NCI-H146 treated with DMSO at 0.1 percent for 48 hours (cell line): Measurements from ENCODE around the gene SLC12A3.
"Not testable (repeated sequence)": the region's sequence is repeated elsewhere in the genome, so short reads cannot be mapped to it uniquely, and the experiment has no call there.

ENCODE experiments used
- DNase-seq: peaks from one replicate; lab custom pipeline; 2025; ENCODE audit not compliant: unreplicated experiment; lab: John Stamatoyannopoulos, UW

The SLC12A3 gene

DNA sequence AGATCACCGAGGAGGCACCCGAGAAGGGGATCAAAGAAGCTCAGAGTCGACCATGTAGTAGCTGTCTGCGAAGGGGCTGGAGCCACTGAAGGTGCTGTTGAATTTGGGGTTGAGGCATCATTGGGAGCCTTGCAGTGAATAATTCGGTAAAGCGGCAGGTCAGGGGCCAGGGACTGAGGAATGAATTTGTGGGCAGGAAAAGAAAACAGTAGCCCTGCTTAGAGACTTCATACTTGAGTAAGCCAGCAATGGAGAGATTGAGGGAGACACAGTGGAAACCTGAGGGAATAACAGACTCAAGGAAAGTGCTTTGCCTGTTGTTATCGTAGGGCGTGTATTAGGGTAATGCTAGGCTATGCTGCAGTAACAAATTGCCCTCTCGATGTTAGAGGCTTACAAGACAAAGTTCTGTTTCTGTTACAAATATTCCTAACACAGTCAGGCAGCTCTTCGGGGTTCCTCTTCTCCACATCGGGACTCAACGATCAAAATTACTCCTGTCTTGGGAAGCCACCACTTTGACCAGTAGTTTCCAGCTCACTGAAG is 53.5 kb downstream of the SLC12A3 start:
- DNase-seq, result no peak

DNA sequence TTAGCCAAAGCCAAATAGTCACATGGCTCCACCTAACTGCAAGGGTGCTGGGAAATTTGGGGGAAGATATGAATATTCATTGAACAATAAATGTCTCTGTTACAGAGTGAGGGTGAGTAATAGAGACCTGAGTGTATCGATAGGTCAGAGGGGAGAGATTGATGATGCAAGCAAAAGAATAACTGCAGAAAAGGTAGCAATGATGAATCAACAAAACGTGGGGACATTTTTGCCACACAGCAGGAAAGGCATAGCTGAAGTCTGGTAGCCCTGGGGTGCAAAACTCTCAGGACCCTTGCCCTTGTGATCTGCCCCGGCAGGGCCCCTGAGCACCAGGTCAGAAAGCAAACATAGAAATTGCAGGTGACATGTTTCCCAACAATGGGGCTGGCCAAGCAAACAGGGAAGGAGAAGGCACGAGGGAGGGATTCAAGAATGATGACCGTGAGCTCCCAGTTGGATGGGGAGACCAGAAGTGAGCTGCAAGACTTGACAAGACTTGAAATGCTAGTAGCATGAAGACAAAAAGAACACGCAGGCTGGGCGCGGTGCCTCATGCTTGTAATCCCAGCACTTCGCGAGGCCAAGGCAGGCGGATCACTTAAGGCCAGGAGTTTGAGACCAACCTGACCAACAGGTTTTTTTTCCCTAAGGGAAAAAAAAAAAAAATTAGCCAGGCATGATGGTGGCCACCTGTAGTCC is 54.2 kb downstream of the SLC12A3 start:
- DNase-seq, result peak; percentile 12

DNA sequence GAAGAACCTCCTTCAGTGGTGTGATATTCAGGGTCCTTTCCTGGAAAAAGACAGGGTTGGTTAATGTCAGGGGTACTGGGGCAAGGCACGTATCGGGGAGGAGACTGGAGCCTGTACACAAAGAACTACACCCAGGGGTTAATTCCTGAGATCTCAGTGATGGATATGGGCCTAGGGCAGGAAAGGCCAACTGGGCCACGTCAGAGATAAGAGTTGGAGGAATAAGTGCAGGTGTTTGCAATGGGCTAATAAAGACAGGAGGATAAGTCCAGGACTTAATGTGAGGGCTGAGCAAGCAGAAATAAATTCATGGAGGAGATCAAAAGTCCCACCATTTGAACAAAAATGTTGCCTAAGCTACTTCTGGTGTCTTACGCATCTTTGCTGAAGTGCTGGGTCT is 56.6 kb downstream of the SLC12A3 start:
- no peak for DNase-seq

DNA sequence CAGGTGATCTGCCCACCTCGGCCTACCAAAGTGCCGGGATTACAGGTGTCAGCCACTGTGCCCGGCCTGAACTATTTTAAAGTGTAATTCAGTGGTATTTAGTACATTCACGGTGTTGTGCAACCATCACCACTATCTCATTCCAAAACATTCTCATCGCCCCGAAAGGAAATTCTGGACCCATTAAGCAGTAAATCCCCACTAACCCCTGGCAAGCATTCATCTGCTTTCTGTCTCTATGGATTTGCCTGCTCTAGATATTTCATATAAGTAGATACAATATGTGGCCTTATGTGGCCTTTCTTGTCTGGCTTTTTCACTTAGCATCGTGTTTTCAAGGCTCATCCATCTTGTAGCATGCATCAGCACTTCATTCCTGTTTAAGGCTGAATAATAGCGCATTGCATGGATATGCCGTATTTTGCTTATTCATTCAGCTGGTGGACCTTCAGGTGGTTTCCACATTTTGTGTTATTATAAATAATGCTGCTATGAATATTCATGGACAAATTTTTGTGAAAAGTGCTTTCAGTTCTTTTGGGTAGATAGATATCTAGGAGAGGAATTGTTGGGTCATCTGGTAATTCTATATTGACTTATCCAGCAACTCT is 58.6 kb downstream of the SLC12A3 start:
- no peak for DNase-seq

DNA sequence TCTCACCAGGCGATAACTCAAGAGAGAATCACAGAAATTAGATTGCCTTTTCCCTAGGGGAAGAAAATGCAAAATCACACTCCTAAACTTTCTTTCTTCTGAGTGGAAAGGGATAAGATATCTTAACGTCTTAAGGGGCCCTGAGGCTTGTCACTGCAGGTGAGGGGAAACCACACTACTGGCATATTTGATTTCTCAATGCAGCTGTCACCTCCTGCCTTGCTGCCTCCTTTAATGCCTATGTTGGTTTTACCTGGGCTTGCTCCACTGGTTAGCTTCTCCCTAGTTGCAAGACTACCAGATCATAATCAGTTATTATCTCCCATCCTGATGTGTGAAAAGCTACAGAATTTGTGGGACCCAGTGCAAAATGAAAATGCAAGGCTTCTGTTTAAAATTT is 62.5 kb downstream of the SLC12A3 start:
- DNase-seq, result no peak

DNA sequence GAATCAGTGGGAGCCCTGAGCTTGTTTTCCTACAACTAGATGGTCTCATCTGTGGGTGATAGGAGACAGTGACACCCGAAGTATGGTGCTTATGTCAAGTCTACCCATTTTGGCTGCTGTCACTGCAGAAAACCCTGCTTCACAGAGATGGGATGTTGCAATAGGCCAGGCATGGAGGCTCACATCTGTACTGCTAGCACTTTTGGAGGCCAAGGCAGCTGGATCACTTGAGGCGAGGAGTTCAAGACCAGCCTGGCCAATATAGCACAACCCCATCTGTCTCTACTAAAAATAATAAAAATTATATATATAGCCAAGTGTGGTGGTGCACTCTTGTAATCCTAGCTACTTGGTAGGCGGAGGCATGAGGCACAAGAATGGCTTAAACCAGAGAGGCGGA is 64.6 kb downstream of the SLC12A3 start:
- DNase-seq, result no peak

DNA sequence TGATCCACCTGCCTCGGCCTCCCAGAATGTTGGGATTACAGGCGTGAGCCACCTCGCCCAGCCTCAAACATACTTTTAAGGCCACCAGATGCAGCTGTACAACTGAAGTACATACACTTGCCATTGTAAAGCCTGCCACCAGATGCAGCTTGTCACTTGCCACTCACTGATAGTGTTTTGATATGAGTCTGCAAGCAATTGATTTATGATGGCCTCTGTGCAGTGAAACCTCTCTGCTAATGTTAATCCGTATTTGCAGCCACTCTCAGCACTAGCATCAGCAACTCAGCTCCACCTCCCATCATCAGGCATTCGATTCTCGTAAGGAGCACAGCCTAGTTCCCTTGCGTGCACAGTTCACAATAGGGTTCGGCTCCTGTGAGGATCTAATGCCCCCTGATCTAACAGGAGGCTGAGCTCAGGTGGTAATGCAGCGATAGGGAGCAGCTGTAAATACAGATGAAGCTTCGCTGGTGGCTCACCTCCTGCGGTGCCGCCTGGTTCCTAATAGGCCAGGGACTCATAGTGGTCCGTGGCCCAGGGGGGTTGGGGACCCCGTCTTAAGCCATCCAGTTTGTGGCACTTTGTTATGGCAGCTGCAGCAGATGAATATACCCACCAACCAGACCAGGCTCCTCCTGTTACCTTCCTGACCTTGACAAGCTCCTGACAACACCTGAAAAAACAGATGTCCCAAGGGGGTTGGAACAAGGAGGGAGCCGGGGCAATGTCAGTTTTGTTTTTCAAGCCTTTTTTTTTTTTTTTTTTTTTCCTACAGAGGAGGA is 65.7 kb downstream of the SLC12A3 start:
- DNase-seq, result peak; percentile 32

DNA sequence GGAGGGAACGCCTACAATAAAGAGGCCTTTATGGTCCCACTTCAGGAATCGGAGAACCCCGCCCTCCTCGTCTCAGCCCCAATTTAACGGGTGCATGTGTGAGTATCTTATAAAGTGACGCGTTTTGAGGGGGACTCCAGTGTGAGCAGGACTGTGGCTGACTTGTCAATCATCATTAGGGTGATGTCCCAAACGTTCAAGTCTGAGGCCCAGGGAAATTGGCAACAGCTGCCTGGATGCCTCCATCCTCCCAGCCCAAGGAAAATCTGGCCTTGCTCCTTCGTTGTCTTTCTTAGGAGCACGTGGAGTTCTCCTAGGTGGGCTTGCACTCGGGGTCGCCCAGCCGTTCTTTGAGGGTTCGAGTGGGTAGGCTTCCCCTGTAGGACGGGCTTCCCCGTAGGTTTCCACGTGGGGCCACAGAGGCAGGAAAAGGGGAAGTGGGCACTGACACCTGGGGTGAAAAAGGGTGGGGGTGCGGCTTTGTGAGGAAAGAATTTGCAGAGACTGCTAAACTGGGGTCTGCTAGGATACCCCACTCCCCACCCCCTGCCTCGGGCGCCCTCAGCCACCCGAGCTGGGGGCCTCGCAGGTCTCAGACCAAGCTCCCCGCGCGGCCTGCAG is 66.4 kb downstream of the SLC12A3 start:
- no peak for DNase-seq

DNA sequence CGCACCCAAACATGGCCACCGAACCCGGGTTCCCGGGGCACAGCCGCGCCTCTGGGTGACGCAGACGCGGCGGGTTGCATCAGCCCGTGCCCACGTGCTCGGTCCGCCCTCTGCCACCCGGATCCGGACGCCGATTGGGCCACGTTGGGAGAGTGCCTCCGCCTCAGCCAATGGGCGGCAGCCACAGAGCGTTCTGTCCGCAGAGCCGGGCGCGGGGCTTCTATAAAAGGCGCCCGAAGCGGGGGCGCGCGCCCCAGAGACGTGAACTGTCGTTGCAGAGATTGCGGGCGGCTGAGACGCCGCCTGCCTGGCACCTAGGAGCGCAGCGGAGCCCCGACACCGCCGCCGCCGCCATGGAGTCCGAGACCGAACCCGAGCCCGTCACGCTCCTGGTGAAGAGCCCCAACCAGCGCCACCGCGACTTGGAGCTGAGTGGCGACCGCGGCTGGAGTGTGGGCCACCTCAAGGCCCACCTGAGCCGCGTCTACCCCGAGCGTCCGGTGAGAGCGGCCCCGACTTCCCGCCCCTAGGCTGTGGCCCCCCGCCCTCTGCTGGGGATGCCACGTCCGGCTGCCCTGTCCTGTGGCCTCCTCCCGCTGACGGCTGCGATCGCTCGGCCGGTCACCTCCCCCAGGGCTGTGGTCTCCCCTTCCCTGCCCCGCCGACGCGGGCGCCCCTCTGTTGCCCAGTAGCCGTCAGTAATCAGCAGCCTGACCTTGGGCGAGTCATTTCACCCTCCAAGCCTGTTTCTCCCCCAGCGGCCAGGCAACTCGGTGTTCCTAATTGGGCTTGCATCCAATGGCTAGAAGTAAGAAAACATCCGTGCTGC is 67.1 kb downstream of the SLC12A3 start, which contains the start of gene HERPUD1:
TSS of gene HERPUD1 (plus strand) at position 251 of the 829 bp plus-strand sequence. CDS start at position 354, 103 bp downstream.
- peak; percentile 75 for DNase-seq

DNA sequence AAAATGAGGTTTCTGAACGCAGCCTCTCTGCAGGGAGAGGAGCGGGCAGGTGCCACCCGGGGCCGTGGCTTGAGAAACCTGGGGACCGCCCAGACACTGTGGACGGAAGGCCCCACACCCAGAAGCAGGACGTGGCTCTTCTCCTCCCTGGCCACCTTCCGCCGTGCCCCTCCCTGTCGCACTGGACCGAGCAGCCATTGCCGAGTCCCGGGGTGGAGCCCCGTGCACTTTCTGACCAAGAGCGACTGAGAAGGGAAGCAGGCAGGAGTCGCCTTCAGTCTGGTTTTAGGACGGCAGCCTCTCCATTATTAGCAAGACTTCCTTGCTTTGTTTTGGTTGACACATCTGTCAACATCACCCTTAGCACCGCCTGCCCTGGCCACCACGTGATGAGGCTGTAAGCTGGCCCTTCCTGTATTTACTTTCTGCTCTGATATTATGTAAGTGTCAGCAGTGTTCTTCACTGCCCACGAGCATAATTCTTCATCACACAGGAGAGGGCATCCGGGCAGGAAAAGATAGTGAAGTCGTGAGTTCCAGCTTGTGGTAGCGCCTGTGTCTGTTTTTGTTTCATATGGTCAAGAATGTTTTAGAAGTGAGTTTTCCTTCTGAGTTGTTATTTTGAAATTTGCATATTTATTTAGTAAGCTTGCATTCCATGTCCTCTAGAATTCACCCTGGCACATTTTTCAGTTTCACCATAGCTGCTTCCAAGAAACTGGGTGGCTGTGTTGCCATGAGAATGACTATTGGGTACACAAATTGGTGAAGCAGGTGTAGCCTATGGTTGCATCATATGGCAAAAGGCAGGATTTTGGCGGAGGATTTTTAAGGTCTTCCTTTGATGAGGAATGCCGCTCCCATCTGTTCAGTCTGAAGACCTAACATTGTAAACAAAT is 68.0 kb downstream of the SLC12A3 start:
- DNase-seq, result peak; percentile 31

DNA sequence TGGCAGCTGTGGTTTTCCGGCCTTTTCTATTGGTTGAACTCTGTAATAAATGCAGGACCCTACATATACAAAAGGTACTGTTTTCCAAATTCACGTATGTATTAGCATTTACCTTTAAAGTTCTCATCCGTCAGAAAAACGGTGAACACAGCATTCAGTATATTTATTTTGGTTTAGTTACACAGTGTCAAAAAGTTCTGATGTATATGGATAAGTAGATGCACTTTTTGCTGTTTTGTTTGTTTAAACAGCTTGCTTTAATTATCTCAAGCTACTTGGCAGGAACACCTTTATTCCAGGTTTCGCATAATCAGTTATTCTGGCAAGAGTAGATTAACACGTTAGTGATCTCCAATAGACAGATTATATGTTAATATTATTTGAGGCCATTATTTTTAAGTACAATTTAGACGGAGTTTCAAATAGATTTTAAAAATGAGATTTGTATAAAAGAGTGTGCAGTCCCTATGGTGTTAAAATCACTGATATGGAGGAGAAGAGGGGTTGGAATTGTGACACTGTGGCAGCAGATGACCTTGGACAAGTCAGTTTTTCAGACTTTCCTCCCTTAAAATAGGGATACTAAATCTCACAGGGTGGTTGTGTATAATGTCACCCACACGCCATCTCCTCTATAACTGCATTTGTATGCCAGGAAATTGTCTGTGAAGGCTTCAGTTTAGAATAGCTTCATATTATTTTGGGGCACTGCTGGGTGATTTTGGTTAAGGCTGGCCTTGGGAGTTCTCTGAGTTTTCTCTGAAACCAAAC is 69.0 kb downstream of the SLC12A3 start:
- no peak for DNase-seq

DNA sequence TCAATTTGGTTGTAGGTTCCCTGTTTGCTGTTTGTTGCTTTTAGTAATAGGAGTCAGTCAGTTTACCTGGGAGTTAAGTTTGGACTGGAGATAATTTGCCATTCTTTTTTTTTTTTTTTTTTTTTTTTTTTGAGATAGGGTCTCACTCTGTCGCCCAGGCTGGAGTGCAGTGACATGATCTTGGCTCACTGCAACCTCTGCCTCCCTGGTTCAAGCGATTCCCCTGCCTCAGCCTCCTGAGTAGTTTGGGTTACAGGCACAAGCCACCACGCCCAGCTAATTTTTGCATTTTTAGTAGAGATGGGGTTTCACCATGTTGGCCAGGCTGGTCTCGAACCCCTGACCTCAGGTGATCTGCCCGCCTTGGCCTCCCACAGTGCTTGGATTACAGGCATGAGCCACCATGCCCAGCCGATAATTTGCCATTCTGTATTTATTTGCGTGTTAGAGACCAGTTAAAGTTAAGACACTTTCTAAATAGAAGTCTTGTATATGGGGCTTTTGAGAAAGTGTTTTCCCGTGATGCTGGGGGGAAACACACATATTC is 69.7 kb downstream of the SLC12A3 start:
- not testable (repeated sequence) for DNase-seq

DNA sequence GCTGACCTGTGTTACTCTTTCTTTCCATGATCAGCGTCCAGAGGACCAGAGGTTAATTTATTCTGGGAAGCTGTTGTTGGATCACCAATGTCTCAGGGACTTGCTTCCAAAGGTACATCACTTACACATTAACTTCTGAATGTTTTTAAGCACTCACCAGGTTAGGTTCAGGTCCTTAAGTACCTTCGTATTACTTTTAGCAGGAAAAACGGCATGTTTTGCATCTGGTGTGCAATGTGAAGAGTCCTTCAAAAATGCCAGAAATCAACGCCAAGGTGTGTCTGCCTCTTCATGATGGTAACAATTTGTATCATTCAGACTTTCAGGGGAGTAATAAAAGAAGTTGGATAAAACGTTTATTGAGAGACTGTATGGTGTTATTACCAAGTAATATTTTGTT is 70.2 kb downstream of the SLC12A3 start:
- DNase-seq, result no peak

DNA sequence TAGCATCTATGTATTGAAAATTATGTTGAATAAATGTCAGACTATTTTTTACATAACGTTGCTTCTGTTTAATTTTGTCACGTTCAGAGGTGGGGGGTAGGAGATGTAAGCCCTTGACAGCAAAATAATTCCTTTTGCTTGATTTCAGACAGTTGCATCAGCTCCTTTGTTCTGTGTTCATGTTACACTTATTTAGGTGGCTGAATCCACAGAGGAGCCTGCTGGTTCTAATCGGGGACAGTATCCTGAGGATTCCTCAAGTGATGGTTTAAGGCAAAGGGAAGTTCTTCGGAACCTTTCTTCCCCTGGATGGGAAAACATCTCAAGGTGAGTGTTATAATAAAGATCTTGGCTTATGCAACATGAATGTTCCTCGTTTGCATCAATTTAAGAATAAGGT is 71.5 kb downstream of the SLC12A3 start:
- DNase-seq, result no peak

DNA sequence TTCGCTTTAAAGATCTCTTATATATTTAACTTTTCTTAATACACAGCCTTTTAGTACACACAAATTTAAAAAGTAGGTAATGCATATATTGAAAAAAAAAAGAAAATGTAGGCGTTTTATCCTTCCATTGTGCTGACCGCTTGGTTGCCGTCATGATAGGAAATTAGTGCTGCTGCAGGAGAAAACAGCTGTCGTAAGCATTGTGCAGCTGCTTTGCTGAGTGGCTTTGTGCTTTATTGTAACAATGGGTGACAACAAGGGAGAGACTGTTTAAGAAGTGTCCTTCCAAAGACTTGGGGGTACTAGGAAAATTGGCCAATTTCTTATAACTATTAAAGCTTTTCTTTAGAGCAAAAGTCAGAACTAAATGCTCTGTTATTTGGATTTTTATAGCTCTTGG is 71.9 kb downstream of the SLC12A3 start:
- no peak for DNase-seq

DNA sequence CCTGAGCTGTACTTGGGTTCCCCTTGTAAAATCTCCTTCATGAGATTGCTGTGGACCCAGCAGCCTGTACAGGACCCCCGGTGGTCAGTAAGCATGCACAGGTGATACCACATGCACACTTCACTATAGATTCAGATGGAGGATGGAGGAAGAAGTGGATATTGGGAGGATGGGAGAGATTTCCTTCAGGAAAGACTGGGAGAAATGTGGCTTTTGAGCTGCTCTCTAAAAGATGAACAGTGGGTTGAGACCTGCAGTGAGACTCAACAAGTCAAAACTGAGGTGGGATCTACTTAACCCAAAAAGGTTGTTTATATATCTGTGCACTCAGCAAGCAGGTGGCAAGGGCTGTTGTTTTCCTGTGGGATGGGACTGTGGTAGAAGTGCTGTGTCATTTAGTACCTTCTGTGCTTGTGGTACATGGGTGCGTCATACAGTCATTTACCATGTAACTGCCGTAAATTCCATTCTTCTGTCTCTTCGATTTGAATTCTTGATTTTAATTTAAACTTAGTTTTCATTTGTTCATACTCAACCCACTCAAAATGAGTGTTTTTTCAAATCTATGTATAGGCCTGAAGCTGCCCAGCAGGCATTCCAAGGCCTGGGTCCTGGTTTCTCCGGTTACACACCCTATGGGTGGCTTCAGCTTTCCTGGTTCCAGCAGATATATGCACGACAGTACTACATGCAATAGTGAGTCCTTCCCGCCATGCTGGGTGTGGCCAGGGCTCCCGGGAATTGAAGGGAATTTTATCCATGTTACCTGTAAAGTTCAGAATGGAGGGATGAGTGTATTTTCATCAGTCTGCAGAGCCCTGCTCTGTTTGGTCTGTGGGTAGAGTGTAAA is 73.9 kb downstream of the SLC12A3 start:
- DNase-seq, result no peak

DNA sequence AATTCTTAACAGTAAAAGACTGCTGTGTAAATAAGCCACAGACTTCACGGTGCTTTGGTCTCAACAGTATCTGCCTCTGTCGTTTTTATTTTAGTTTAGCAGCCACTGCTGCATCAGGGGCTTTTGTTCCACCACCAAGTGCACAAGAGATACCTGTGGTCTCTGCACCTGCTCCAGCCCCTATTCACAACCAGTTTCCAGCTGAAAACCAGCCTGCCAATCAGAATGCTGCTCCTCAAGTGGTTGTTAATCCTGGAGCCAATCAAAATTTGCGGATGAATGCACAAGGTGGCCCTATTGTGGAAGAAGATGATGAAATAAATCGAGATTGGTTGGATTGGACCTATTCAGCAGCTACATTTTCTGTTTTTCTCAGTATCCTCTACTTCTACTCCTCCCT is 74.8 kb downstream of the SLC12A3 start:
- peak; percentile 25 for DNase-seq
